GM18526 (cell line): ENCODE data around the gene SND1.

Experiments
- POLR2A ChIP-seq: IDR thresholded peaks from 3 replicates; pipeline ENCODE4 v1.6.1; 2011; ENCODE audit not compliant: insufficient read length; ENCODE audit errors: extremely low read depth

SND1 gene

GRCh38 chr7:127880454-127880853 lies 228.5 kb downstream of the SND1 start:
- no peak for TF ChIP-seq POLR2A

- TF ChIP-seq POLR2A = no peak
Observed at GRCh38 chr7:127881564-127881963, 229.6 kb downstream of the SND1 start.

- TF ChIP-seq POLR2A = no peak
Observed at GRCh38 chr7:127882313-127882920, 230.4 kb downstream of the SND1 start.

GRCh38 chr7:127884066-127884559 lies 232.1 kb downstream of the SND1 start:
- no peak for TF ChIP-seq POLR2A

- no peak for TF ChIP-seq POLR2A
Observed at GRCh38 chr7:127885222-127885772, 233.3 kb downstream of the SND1 start.

GRCh38 chr7:127885843-127886242 lies 233.8 kb downstream of the SND1 start:
- no peak for TF ChIP-seq POLR2A

GRCh38 chr7:127886248-127886647 lies 234.3 kb downstream of the SND1 start:
- no peak for TF ChIP-seq POLR2A

GRCh38 chr7:127887096-127887495 lies 235.1 kb downstream of the SND1 start:
- no peak for TF ChIP-seq POLR2A

- no peak for TF ChIP-seq POLR2A
Observed at GRCh38 chr7:127887631-127888030, 235.6 kb downstream of the SND1 start.

GRCh38 chr7:127888411-127888810 lies 236.4 kb downstream of the SND1 start:
- TF ChIP-seq POLR2A = no peak

- TF ChIP-seq POLR2A = no peak
Observed at GRCh38 chr7:127888825-127889224, 236.8 kb downstream of the SND1 start.

- no peak for TF ChIP-seq POLR2A
Observed at GRCh38 chr7:127889677-127890076, 237.7 kb downstream of the SND1 start.

- no peak for TF ChIP-seq POLR2A
Observed at GRCh38 chr7:127890726-127891125, 238.7 kb downstream of the SND1 start.

- no peak for TF ChIP-seq POLR2A
Observed at GRCh38 chr7:127891144-127891543, 239.2 kb downstream of the SND1 start.

GRCh38 chr7:127891854-127892438 lies 240.0 kb downstream of the SND1 start:
- no peak for TF ChIP-seq POLR2A

GRCh38 chr7:127892488-127893314 lies 240.7 kb downstream of the SND1 start:
- TF ChIP-seq POLR2A = no peak
